Measurements from ENCODE around the gene LAMB1.

DNA sequence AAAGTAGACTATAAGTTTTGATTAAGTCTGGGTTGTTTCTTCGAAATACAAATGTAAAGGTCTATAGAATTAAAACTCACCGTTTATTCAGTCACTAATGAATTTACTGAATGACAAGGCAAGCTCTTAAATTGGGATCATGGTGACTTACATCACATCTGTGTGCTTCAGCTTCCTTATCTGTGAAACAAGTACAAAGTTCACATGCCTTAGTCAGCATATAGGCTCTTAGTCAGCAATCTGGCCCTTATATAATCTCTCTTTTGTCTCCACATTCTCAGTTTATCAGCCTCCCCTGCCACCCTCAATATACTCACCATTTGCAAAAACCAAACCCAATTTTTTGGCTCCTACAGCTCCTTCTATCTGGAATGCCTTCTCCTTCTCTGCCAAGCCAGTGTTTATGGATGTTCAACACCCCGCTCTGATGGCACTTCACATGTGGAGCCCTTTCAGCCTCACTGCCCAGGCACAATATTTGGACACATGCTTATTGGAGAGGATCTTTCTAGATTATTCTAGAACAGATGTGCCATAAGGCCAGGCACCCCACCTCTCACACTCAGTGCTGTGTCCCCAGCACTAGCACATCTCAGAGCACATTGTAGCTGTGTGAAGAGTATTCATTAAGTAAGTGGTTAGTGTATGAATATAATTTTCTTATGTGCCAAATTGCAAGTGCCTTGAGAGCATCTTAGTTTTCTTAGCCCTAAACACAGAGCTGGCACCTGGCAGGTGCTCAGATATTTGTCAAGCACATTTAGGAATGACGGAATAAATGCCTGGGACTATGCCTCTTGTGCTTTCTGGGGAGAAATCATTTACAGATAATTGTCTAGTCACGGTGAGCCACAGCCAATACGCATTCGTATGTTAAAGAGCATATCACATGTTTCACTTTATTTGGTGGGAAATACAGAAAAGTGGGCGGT, 9.8 kb upstream of the LAMB1 start:
- TF ChIP-seq, protein P1, sequence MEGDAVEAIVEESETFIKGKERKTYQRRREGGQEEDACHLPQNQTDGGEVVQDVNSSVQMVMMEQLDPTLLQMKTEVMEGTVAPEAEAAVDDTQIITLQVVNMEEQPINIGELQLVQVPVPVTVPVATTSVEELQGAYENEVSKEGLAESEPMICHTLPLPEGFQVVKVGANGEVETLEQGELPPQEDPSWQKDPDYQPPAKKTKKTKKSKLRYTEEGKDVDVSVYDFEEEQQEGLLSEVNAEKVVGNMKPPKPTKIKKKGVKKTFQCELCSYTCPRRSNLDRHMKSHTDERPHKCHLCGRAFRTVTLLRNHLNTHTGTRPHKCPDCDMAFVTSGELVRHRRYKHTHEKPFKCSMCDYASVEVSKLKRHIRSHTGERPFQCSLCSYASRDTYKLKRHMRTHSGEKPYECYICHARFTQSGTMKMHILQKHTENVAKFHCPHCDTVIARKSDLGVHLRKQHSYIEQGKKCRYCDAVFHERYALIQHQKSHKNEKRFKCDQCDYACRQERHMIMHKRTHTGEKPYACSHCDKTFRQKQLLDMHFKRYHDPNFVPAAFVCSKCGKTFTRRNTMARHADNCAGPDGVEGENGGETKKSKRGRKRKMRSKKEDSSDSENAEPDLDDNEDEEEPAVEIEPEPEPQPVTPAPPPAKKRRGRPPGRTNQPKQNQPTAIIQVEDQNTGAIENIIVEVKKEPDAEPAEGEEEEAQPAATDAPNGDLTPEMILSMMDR (IDR thresholded peaks at IDR 0.05; ENCODE audit: low read length) = no peak
- TF ChIP-seq EZH2 (optimal IDR thresholded peaks at IDR 0.05; ENCODE audit: low read depth, low read length) = no peak

Measured in MM.1S (cell line).